HG03432 (cell line): ENCODE measurements around the gene NAP1L5.

Experiments used
- ATAC-seq: cut with Tn5 transposase; IDR thresholded peaks from one replicate; pipeline ENCODE4 v1.9.1; 2021; ENCODE audit warnings: mild to moderate bottlenecking, moderate library complexity; ENCODE audit not compliant: unreplicated experiment

The NAP1L5 gene

DNA sequence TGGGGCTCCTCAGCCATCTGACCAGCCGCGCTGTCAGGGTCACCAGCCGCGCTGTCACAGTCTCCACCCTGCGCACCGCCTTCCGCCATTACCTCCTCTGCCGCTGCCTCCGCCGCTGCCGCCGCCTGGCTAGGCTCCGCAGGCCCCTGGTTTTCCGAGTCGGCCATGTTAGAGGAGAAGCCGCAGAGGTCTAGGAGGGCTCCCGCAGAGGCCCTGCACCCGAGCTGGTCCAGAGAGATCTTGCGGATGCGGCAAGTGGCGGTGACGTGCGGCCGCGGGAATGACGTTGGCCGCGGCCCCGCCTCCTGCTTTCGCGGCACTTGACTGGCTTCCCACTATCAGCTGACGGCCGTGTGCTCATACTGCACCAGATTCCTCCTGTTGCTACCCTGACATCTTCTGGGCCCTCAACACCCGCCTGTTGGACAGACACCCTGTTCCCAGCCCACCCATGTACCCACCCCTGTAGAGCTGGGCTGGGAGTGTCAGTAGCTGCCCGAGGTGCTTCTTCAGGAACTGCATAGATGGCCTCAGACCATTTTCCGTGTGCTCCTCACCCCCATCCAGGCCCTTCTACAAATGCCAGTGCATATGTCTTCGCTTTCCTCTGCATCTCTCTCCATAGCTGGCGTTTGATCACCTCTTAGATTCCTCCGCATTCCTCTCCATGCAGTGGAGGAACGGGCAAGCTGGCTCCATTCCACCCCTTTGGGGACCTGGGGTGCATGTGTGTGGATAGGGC is at the start of gene NAP1L5:
NAP1L5 (minus strand) TSS at position 242 of the 742 bp plus-strand sequence; CDS start at position 167, 75 bp downstream.
- ATAC-seq: peak; percentile 98

- ATAC-seq: no peak
Observed at GRCh38 chr4:88747351-88747750, 49.7 kb upstream of the NAP1L5 start.

- ATAC-seq: no peak
Observed at GRCh38 chr4:88746206-88746605, 48.6 kb upstream of the NAP1L5 start.

- no peak for ATAC-seq
Observed at GRCh38 chr4:88745581-88746163, 48.0 kb upstream of the NAP1L5 start.

GRCh38 chr4:88745175-88745574 is 47.5 kb upstream of the NAP1L5 start:
- ATAC-seq: no peak

GRCh38 chr4:88744609-88745008 is 47.0 kb upstream of the NAP1L5 start:
- no peak for ATAC-seq

GRCh38 chr4:88743696-88744095 is 46.1 kb upstream of the NAP1L5 start:
- no peak for ATAC-seq

- no peak for ATAC-seq
Observed at GRCh38 chr4:88742561-88742960, 44.9 kb upstream of the NAP1L5 start.

DNA sequence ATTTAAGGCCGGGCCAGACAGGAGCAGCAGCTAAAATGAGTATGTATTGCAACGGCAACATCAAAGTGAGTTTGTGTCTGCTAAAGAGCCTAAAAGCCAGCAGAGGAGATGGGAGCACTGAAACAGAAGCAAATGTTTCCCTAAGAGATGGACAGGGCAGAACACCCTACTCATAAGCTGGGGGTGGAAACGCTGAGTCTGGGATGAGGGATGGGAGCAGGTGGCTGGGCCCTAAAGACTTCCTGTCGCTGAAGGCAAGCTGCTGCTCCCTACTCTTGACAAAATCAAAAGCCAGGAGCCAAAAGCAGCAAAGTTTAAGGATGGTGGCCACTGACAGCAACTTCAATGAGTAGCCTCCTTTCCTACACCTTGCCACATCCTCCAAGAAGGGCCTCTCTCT is 40.6 kb upstream of the NAP1L5 start:
- no peak for ATAC-seq

GRCh38 chr4:88737307-88737941 is 39.8 kb upstream of the NAP1L5 start:
- ATAC-seq: peak; percentile 98

- ATAC-seq: peak; percentile 29
Observed at GRCh38 chr4:88736264-88736663, 38.6 kb upstream of the NAP1L5 start.

DNA sequence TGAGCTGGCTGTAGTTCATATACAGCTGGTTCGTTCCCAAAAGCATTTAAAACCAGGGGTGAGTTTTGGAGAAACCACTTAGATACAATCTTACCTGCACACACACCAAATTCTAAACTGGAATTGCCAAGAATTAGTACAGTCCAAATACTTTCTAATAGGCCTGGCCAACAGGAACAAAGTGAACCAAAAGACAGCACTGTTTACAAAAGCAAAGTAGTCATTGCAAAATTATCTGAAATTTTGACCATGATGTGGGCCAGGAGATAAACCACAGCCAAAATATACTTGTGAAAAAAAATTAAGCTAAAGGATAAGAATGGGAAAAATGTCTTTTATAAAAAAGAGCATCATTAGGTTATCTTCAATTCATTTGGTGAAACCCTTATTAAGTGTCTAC is 37.9 kb upstream of the NAP1L5 start:
- ATAC-seq: no peak

DNA sequence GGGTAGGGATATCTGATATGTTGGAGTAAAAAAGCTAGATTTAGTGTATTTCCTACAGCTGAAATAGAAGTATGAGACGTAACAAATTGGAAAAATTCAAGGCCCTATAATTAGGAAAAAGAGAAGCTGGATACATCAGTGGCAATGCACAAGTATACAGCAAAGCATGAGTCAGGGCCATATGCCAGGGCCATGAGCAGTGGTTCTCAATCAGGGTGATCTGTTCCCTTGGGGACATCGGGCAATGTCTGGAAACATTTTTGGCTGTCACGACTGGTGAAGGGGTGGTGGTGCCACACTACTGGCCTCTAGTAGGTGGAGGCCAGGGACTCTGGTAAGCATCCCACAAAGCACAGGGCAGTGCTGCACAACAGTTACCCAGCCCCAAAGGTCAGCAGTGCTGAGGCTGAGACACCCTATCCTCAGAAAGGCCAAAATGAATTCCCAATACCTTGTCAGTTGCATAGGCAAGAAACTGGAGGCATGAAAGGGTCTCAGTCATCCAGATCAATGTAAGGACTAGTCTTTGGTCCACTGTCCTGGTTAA is 36.8 kb upstream of the NAP1L5 start:
- ATAC-seq: no peak

- no peak for ATAC-seq
Observed at GRCh38 chr4:88732714-88733368, 35.2 kb upstream of the NAP1L5 start.

GRCh38 chr4:88731381-88731780 is 33.8 kb upstream of the NAP1L5 start:
- ATAC-seq: no peak

DNA sequence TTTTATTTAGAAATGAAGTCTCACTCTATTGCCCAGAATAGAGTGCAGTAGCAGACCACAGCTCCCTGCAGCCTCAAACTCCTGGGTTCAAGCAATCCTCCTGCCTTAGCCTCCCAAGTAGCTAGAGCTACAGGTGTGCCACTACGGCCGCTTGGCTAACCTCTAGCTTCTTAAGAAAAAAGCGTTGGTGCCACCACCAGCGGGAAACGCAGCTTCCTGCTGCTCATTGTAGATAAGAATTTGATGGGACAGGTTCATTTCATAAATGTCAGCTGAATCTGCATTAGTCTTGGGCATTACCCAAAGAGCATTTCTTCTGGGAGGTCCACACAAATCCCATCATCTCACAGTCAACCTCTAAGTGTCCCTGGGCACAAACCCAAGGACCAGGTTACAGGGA is 33.2 kb upstream of the NAP1L5 start:
- ATAC-seq: no peak

GRCh38 chr4:88729146-88729760 is 31.6 kb upstream of the NAP1L5 start:
- ATAC-seq: no peak

- no peak for ATAC-seq
Observed at GRCh38 chr4:88728146-88728545, 30.5 kb upstream of the NAP1L5 start.

- ATAC-seq: no peak
Observed at GRCh38 chr4:88725986-88726385, 28.4 kb upstream of the NAP1L5 start.

- ATAC-seq: no peak
Observed at GRCh38 chr4:88725143-88725542, 27.5 kb upstream of the NAP1L5 start.

- ATAC-seq: no peak
Observed at GRCh38 chr4:88724406-88724805, 26.8 kb upstream of the NAP1L5 start.
